ENCODE measurements around the gene TOR4A. TPM values are rescaled to one million over a fixed set of nuclear protein-coding genes. Genes with fewer than 3 reads are reported as not detected.

The TOR4A gene
- total and polyA plus RNA-seq, 10 of the 15 experiments (the other 5 are each of a cell fraction or from before 2014, with no cell fraction given): 2.0 to 19.9 (median 3.7) TPM

GRCh38 chr9:137323531-137324331, 46.2 kb downstream of the TOR4A start (continued):
- no peak for TF ChIP-seq RAD21 (IDR thresholded peaks at IDR 0.05; ENCODE audit: insufficient read depth, low read depth, low read length)

GRCh38 chr9:137325124-137325523, 47.6 kb downstream of the TOR4A start:
- intact Hi-C loops (cut with micrococcal nuclease; ENCODE audit: unreplicated experiment): no loop called here
- Histone ChIP-seq H3K79me2 (ENCODE audit: control insufficient read depth, insufficient read depth, low read length) (no peaks in the 10 kb centered on the region), H3K36me3 (ENCODE audit: control insufficient read depth in 2 of 2, insufficient read depth in 2 of 2, low read length in 1 of 2) (no peaks in the 10 kb centered on the region), H3K9me3 (replicated peaks; ENCODE audit: control insufficient read depth, insufficient read depth, low read length) (no peaks in the 10 kb centered on the region; the same call in none of the 3 replicates), H3K4me2 (ENCODE audit: control insufficient read depth, insufficient read depth) (no peak overlapping the region), H3K9ac (ENCODE audit: control insufficient read depth, insufficient read depth, low read length) (no peak overlapping the region), H3K4me3 (no peak overlapping the region), H2AFZ (ENCODE audit: control insufficient read depth, low read depth, low read length) (no peak overlapping the region), H3K4me1 (ENCODE audit: control insufficient read depth, insufficient read depth, low read length) (peaks cover 10% of the 10 kb centered on the region), H4K20me1 (ENCODE audit: control insufficient read depth, insufficient read depth) (no peaks in the 10 kb centered on the region), H3K27me3 (replicated peaks in 1 of 2; ENCODE audit: control insufficient read depth in 2 of 2, insufficient read depth in 2 of 2, low read length in 1 of 2) (no peaks in the 10 kb centered on the region), H3K27ac (ENCODE audit: control insufficient read depth, insufficient read depth) (no peak overlapping the region)
- ChIA-PET SMC1A (ENCODE audit: uncharacterized antibody, unreplicated experiment) (no interaction called here), RAD21 (ENCODE audit: unreplicated experiment) (no interaction called here), POLR2A (interaction anchor here (1.2 kb wide), 1 partner anchor 9 kb away, joined by 4 read pairs; no protein-coding TSS in a partner anchor), CTCF (no interaction called here)
- DNase-seq (ENCODE audit: low read depth, low spot score) (no peak), ATAC-seq (no peak), FAIRE-seq (no peak)
- no TSS peak for BruUV-seq (replicated peaks)
- in situ Hi-C loops (cut with MboI): no loop called here
- TF ChIP-seq ZBTB11 (CRISPR knock-in tag; IDR thresholded peaks at IDR 0.05): no peak
- TF ChIP-seq ZNF622 (IDR thresholded peaks at IDR 0.05): no peak
- no peak for TF ChIP-seq SREBF1 (IDR thresholded peaks at IDR 0.05; ENCODE audit: low read length)
- 82% methylated on average over 10 of the region's 10 CpGs for WGBS (ENCODE audit: insufficient coverage, insufficient replicate concordance, low lambda C conversion rate, missing lambda C conversion rate)

All from GM12878 (cell line).